Measurements from ENCODE around the gene SEPTIN5. TPM values are rescaled to one million over a fixed set of nuclear protein-coding genes. Genes with fewer than 3 reads are reported as not detected.

SEPTIN5 gene
- total RNA-seq, 1 experiment from 2014 or later, result 1.00 TPM

DNA sequence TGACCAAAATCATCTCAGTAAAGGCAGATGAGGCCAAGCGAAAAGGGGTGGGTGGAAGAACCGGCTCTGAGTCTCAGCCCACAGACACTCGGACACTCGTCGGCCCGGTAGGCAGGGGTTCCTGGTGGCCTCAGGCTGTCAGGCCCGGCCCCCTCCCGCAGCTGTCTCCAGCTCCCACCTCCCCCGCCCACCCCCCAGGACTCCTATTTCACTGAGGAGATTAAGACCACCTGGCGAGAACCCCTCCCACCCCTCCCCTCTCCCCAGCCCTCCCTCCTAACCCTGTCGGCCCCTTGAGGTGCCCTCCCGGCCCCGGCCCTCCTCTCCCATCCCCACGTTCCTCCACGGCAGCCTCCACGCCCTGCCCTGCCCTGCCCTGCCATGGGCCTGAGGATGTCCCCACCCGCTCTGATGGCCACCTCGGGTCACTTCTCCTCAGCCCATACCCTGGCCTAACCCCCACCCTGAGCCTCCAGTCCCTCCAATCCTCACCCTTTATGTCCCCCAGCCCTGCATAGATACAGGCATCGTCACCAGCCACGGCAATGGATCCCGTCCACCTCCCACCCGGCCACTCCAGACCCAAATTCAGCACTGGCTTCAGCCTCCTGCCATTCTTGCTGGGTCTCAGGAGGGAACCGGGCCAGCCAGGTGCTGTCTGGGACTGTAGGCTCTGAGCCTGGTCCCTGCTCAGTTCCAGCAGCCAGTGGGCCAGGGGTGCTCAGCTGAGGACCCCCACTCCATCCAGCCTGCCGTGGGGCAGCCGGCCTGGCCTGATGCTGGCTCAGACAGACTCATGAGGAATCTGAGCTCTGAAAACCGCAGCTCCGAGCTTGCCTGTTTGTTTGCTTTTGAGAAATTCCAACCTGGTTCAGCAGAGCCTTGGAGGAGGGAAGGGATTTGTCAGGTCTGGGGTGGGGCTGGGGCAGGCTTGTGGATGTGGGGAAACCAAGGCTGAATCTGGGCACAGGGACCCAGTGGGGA is 36.5 kb downstream of the SEPTIN5 start:
- TF ChIP-seq, protein P1, sequence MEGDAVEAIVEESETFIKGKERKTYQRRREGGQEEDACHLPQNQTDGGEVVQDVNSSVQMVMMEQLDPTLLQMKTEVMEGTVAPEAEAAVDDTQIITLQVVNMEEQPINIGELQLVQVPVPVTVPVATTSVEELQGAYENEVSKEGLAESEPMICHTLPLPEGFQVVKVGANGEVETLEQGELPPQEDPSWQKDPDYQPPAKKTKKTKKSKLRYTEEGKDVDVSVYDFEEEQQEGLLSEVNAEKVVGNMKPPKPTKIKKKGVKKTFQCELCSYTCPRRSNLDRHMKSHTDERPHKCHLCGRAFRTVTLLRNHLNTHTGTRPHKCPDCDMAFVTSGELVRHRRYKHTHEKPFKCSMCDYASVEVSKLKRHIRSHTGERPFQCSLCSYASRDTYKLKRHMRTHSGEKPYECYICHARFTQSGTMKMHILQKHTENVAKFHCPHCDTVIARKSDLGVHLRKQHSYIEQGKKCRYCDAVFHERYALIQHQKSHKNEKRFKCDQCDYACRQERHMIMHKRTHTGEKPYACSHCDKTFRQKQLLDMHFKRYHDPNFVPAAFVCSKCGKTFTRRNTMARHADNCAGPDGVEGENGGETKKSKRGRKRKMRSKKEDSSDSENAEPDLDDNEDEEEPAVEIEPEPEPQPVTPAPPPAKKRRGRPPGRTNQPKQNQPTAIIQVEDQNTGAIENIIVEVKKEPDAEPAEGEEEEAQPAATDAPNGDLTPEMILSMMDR (IDR thresholded peaks at IDR 0.05; ENCODE audit: insufficient read depth in 1 of 2, low read depth in 1 of 2, low read length in 1 of 2, severe bottlenecking in 1 of 2, unreplicated experiment in 1 of 2), result no peak

DNA sequence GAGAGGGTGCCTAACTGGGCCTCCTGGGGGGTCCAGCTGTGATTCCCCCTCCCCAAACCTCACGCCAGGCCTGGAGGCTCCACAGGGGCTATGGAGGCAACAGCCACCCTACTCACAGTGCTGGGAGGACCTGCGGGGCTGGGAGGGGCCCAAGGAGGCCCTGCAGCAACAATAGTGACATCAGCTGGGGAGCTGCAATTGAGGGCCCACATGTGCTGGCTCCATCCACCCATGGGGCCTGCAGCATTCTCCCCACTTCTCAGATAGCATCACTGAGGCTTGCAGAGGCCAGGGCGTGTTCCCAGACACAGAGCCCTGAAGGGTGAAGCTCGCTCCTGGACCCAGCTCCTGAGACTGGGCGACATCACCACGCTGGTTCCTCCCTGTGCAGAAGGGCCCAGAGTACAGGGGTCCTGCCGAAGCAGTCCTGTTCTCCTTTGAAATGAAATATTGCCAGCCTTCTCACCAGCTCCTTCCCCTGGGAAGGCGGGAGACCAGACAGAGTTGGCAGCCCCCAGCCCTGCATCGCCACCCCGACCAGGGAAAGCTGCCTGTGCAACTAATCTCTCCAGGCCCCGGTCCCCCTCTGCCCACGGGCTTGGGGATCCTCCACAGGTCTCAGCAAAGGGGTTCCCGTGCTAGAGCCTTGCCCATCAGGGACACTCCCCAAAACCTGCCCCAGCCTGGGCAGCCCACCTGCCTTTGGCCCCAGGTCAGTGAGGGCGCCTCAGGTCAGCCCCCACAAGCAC is 37.4 kb downstream of the SEPTIN5 start:
- Mint-ChIP-seq H3K27ac (ENCODE audit: unreplicated experiment) (peak overlapping the region; percentile 61), H3K36me3 (ENCODE audit: insufficient read depth, unreplicated experiment) (no peaks in the 10 kb centered on the region), H3K27me3 (ENCODE audit: insufficient read depth, unreplicated experiment) (no peaks in the 10 kb centered on the region), H3K4me3 (ENCODE audit: unreplicated experiment) (no peak overlapping the region), H3K4me1 (ENCODE audit: low read depth, unreplicated experiment) (no peaks in the 10 kb centered on the region), H3K9me3 (ENCODE audit: unreplicated experiment) (no peaks in the 10 kb centered on the region)
- no peak for DNase-seq
- Histone ChIP-seq H3K4me3 (ENCODE audit: low read depth, low read length) (no peak overlapping the region), H3K4me1 (peaks cover 18% of the 10 kb centered on the region), H3K9me3 (no peaks in the 10 kb centered on the region), H3K27me3 (replicated peaks; ENCODE audit: control insufficient read depth, insufficient read depth, low read length) (no peaks in the 10 kb centered on the region; the same call in none of the 2 replicates), H3K36me3 (ENCODE audit: control insufficient read depth, insufficient read depth, low read length) (no peaks in the 10 kb centered on the region)
- ChIA-PET POLR2A (interaction anchor here (1.1 kb wide), 1 partner anchor 10 kb away, joined by 3 read pairs; no protein-coding TSS in a partner anchor), CTCF (interaction anchor here (0.6 to 1.8 kb wide), 3 partner anchors 22 to 158 kb away, joined by 3 to 9 read pairs (median 4); partner anchors contain the start of gene GP1BB)
- intact Hi-C loops (cut with micrococcal nuclease; ENCODE audit: unreplicated experiment), result no loop called here
- no TSS peak for BruUV-seq (replicated peaks)
- TF ChIP-seq, protein P1 (IDR thresholded peaks at IDR 0.05; ENCODE audit: insufficient read depth in 1 of 2, low read depth in 1 of 2, low read length in 1 of 2, severe bottlenecking in 1 of 2, unreplicated experiment in 1 of 2), result no peak

More for the DNA sequence above, 36.5 kb downstream of the SEPTIN5 start:
- POLR2A ChIA-PET, result interaction anchor here (0.5 to 1.1 kb wide), 2 partner anchors 9 to 10 kb away, joined by 3 to 4 read pairs; no protein-coding TSS in a partner anchor
- Mint-ChIP-seq H3K36me3 (ENCODE audit: insufficient read depth, unreplicated experiment) (no peaks in the 10 kb centered on the region), H3K9me3 (ENCODE audit: unreplicated experiment) (no peaks in the 10 kb centered on the region), H3K4me1 (ENCODE audit: low read depth, unreplicated experiment) (no peaks in the 10 kb centered on the region), H3K27ac (ENCODE audit: unreplicated experiment) (peak overlapping the region; percentile 61), H3K27me3 (ENCODE audit: insufficient read depth, unreplicated experiment) (no peaks in the 10 kb centered on the region), H3K4me3 (ENCODE audit: unreplicated experiment) (no peak overlapping the region)
- H3K27me3 ChIP-seq (replicated peaks; ENCODE audit: control insufficient read depth, insufficient read depth, low read length), result no peaks in the 10 kb centered on the region; the same call in none of the 2 replicates
- H3K9me3 ChIP-seq, result no peaks in the 10 kb centered on the region
- no TSS peak for BruUV-seq (replicated peaks)
- intact Hi-C loops (cut with micrococcal nuclease; ENCODE audit: unreplicated experiment), result no loop called here
- no peaks in the 10 kb centered on the region for H3K36me3 ChIP-seq (ENCODE audit: control insufficient read depth, insufficient read depth, low read length)
- H3K4me1 ChIP-seq, result peaks cover 15% of the 10 kb centered on the region
- CTCF ChIA-PET, result interaction anchor here (0.6 to 1.8 kb wide), 3 partner anchors 21 to 159 kb away, joined by 3 to 9 read pairs (median 4); partner anchors contain the start of gene GP1BB
- peak in 1 of 2 experiments; percentile 49 for DNase-seq
- H3K4me3 ChIP-seq (ENCODE audit: low read depth, low read length), result no peak overlapping the region

Data from Caco-2 (cell line).